Stimulated activated CD4-positive, alpha-beta T cell treated with anti-CD3 and anti-CD28 coated beads, Interleukin-1b, Interleukin-23, amount 100 ng/mL, for 24 hours (primary cell): ENCODE results near the gene SRMS.
"Not testable (repeated sequence)": the region's sequence is repeated elsewhere in the genome, so short reads cannot be mapped to it uniquely, and the experiment has no call there.

Source experiments
- DNase-seq, 4 experiments: peaks; one replicate each; pipeline ENCODE4 v3.0.0-alpha.2; 2020; ENCODE audit warnings: low read depth in 4 of 4, low spot score in 1 of 4

The SRMS gene

GRCh38 chr20:63566395-63567135 lies 19.0 kb upstream of the SRMS start:
- no peak for DNase-seq

DNA sequence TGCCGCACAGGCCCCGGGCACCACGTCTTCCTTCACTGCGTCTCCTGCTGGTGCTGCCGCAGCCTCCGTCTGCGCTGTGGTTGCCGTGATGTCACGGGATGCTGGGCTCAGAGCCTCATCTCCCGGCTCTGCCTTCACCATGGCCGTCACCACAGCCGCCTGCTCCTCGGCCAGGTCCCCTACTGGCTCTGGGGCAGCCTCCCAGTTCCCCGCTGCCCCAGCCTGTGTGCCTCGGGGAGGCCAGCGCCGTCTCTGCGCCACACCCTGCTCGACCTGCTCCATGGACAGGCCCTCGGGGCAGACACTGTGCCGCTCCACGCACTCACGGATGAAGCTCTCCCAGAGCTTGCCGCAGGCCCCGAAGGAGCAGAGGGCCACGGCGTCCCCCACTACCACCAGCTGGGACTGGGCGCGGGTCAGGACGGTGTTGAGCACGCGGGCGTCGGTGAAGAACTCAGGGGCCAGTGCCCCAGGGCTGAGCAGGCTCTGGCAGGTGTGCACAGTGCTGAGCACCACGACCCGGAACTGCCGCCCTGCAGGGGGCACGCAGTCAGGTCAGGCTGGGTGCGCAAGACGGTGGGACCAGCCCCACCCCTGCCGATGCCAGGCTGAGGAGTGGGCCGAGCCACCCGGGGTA lies 18.3 kb upstream of the SRMS start:
- DNase-seq = no peak

GRCh38 chr20:63565021-63565698 lies 17.6 kb upstream of the SRMS start:
- no peak for DNase-seq

DNA sequence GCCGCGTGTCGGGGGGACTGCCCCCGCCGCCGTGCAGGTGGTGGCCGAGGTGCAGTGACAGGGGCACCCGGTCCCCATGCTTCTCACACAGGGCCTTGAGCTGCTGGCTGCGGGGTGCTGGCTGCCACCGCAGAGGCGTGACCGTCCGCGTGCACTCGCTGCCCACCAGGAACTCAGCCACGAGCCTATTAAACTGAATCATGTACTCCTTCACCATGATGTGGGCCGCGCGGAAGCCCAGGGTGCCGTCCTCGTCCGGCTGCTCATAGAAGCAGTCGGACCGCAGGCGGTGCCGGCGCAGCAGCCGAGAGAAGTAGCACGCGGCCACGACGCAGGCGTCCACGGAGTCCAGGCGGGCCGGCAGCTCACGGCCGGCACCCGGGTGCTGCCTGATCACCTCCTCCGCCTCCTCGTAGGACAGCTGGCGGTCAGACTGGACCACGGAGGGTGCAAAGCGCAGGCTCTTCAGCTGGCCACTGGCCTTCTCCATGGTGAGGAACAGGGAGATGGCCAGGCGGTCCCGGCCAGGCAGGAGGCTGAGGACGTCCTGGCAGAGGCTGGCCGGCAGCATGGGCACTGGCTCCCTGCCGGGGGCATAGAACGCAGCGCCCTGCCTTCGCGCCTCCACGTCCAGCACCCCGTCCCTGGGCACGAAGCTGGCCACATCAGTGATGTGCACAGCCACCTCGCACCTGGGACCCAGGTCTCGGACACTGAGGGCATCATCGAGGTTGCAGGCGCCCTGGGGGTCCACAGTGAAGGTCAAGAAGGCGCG lies 16.7 kb upstream of the SRMS start:
- DNase-seq = no peak

DNA sequence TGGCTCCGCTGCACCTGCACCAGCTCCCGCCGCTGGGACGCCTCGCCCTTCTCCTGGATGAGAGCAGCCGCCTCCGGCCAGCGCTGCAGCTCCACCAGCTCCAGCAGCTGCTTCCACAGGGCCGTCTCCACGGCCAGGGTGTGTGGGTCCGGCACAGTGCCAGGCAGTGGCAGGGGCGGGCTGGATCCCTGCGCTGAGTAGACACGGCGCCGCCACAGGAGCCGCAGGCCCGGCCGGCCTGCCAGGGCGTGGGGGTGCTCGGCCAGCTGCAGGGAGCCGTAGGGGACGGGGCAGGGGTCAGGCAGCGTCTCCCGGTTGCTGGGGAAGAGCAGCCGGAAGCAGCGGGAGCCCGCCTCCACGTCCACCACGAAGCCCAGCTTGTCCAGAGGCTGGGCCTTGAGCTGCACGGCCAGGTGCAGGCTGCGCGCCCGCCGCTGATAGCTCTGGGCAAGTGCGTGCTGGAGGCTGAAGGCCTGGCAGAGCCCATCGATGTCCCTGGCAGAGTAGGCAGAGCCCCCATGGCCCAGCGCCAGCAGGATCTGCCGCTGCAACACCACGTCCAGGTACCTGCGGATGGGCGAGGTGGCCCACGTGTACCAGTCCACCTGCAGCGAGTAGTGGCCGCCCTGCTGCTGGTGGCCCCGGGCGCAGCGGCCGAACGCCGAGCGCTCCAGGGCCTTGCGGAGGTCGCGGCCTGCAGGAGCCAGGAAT lies 15.8 kb upstream of the SRMS start:
- DNase-seq = no peak

DNA sequence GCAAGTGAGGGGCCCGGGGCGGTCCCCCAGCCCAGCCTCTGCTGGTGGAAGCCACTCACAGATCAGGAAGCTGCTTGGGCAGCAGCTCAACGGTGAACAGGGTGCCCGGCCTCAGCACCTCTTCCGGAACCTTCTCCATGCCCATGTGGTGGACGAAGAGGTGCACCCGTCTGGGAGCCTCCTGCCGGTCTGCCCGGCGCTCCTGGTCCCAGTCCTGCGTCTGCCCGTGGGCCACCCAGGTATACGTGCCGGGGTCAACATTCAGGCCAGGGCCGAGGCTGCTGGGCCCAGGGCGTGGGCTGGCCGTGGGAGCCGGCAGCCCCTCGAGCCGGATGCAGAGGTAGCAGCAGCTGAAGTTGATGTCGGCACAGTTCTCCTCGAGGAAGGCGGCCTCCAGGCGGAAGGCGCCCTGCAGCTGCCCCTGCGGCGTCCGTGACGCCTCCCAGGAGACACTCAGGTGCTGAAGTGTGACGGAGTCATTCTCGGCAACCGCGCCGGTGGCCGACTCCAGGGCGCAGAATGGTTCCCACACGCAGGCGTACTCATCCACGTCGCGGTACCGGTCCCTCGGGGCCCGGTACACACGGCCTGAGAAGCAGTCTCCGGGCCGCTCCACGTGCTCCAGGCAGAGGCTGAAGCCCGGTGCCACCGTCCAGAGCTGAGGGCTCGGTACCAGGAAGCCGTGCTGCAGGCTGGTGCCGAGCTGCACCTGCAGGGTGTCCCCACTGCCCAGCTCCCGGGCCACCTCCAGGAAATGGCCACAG lies 15.1 kb upstream of the SRMS start:
- no peak for DNase-seq

DNA sequence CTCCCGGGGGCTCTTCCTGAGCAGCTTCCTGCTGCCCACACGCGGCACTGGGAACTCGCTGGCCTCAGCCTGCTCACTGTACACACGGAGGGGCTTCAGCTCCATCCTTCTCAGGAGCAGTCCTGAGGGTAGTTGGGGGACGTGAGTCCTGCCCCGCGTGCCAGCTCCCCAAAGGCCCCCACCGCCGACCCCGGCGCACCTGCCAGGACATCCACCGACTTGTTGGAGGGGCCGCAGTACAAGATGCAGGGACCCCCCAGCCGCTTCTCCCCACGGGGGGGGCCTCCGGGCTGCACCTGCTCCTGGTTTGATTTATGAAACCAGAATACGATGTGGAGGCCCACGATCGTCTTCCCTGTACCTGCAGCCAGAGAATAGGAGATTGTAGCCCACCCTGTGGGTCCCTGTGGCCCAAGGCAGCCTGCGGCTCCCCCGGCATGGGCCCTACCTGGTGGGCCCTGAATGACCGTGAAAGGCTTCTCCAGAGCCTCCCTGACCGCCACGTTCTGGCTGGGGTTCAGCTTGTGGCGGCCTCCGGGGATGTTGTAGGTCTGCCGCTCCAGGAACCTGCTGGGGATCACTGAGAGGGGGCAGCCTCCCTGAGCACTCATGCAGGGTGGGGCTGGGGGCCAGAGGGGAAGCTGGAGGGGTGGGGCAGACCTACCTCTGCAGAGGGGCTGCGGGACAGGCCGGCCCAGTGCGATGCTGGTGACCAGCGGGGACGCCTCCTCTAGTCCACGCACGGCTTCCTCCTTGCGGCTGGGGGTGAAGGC lies 14.3 kb upstream of the SRMS start:
- DNase-seq = no peak

- no peak for DNase-seq
Observed at GRCh38 chr20:63560856-63561609, 13.5 kb upstream of the SRMS start.

GRCh38 chr20:63560333-63560805 lies 12.8 kb upstream of the SRMS start:
- no peak for DNase-seq

- not testable (repeated sequence) for DNase-seq
Observed at GRCh38 chr20:63559485-63560332, 12.2 kb upstream of the SRMS start.

GRCh38 chr20:63558804-63559484 lies 11.4 kb upstream of the SRMS start:
- DNase-seq = no peak

DNA sequence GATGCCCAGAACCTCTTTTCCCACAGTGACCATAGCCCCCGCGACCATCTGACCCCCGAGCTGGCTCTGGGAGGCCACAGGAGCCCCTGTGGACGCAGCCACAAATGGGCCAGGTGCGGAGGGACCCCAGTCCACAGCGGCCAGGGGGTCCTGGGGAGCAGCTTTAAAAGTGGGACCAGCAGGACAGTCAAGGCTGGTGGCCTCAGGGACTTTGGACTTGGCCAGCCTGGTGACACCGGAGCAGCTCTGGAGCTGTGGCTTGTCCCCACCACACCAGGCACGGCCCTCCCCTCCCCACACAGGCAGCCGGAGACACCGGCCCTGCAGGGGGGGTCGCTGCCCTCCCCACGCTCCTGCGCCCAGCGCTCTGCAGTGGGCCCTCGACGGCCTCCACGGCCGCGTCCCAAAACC lies 9.9 kb upstream of the SRMS start:
- no peak for DNase-seq

- DNase-seq = no peak
Observed at GRCh38 chr20:63556873-63557478, 9.4 kb upstream of the SRMS start.

DNA sequence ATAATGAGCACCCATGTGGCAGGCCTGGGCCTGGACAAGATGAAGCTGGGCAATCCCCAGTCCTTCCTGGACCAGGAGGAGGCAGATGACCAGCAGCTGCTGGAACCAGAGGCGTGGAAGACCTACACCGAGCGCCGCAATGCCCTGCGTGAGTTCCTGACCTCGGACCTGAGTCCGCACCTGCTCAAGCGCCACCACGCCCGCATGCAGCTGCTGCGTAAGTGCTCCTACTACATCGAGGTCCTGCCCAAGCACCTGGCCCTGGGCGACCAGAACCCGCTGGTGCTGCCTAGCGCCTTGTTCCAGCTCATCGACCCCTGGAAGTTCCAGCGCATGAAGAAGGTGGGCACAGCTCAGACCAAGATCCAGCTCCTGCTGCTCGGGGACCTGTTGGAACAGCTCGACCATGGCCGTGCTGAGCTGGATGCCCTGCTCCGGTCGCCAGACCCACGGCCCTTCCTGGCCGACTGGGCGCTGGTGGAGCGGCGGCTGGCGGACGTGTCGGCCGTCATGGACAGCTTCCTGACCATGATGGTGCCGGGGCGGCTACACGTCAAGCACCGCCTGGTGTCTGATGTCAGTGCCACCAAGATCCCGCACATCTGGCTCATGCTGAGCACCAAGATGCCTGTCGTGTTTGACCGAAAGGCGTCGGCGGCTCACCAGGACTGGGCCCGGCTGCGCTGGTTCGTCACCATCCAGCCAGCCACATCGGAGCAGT lies 8.3 kb upstream of the SRMS start:
- DNase-seq = no peak

- no peak for DNase-seq
Observed at GRCh38 chr20:63554361-63555278, 7.1 kb upstream of the SRMS start.
